ENCODE measurements around the gene COL4A6.
"Not testable (repeated sequence)": the region's sequence is repeated elsewhere in the genome, so short reads cannot be mapped to it uniquely, and the experiment has no call there.

- TF ChIP-seq CTCF, POLR2A (IDR thresholded peaks at IDR 0.05): not testable (repeated sequence)
Observed at GRCh38 chrX:108390976-108391717, 47.1 kb downstream of the COL4A6 start.

All from thyroid gland (tissue), 4 donors.